Transverse colon (tissue), 4 donors: ENCODE results near the gene SUCLG2. TPM values are rescaled to one million over a fixed set of nuclear protein-coding genes. Genes with fewer than 3 reads are reported as not detected.

ENCODE experiments used
- DNase-seq: peaks from one replicate; pipeline ENCODE4 v3.0.0-alpha.2; 2019
- H3K27ac ChIP-seq, 4 donors: fragments of 200-600 bp; sonication (generic); 2 replicates each; pipeline ENCODE4 v1.5.1; 2016 to 2018; ENCODE audit warnings: inconsistent platforms in 4 of 4
- H3K27me3 ChIP-seq: fragments of 200-600 bp; sonication (generic); 2 replicates; pipeline ENCODE4 v1.5.1; 2017; ENCODE audit warnings: inconsistent platforms
- H3K36me3 ChIP-seq, 4 donors: fragments of 200-600 bp; sonication (generic); 2 replicates each; pipeline ENCODE4 v1.5.1; 2017 to 2019; ENCODE audit warnings: inconsistent platforms in 4 of 4
- H3K4me1 ChIP-seq, 4 donors: fragments of 200-600 bp; sonication (generic); 2 replicates each; pipeline ENCODE4 v1.5.1; 2017 to 2020; ENCODE audit warnings: inconsistent platforms in 4 of 4
- H3K4me3 ChIP-seq, 4 donors: fragments of 200-600 bp; sonication (generic); 1 replicate in 1 of 4; 2 replicates in 3 of 4; pipeline versions ENCODE4 v1.5.1 to v1.6.1; 2017 to 2019; ENCODE audit warnings: inconsistent platforms in 4 of 4
- H3K9me3 ChIP-seq, 2 donors: fragments of 200-600 bp; sonication (generic); 2 replicates each; pipeline ENCODE4 v1.5.1; 2017 to 2019; ENCODE audit warnings: inconsistent platforms in 2 of 2
- EP300 ChIP-seq: sonication (generic); formaldehyde crosslinking; IDR thresholded peaks from one replicate; pipeline ENCODE4 v1.6.1; 2017; ENCODE audit warnings: antibody characterized with exemption, low read depth
- POLR2A ChIP-seq: fragments of 450-650 bp; IDR thresholded peaks from one replicate; pipeline ENCODE4 v1.6.1; 2016; ENCODE audit warnings: antibody characterized with exemption, mild to moderate bottlenecking, moderate library complexity
- POLR2AphosphoS5 ChIP-seq, 3 donors: sonication (generic); formaldehyde crosslinking; IDR thresholded peaks; one replicate each; pipeline ENCODE4 v1.6.1; 2016; ENCODE audit warnings: antibody characterized with exemption in 3 of 3
- WGBS, 2 donors: methylation state at CpG; one replicate each; pipeline ENCODE4 v1.1.5; 2018; ENCODE audit warnings: low coverage in 1 of 2; 5-methylcytosine and 5-hydroxymethylcytosine counted together
- in situ Hi-C, 4 donors: fragments of 200-750 bp; cut with MboI; loops; one replicate each; pipeline versions ENCODE4 v1.15.0 to v1.15.1; 2017; ENCODE audit warnings: low sequenced_read_pairs in 3 of 4, low pct_ligation_motif_present in 1 of 4, low pct_unique_long_range_greater_than_20kb in 1 of 4
- intact Hi-C: fragments of 100-400 bp; cut with DNase I; formaldehyde crosslinking; loops from one replicate; pipeline ENCODE4 v1.15.1; 2023; ENCODE audit warnings: low total_unique reads
- total RNA-seq, 4 donors: library from RNA; depleted of rRNA; stranded (reverse); fragments of >200 nt; gene quantifications; one replicate each; pipeline ENCODE4 v1.1.0, GENCODE V29; 2016
- TF ChIP-seq, protein P1 (sequence below), 5 experiments: fragments of 200-600 bp in 3 of 5; fragments of 450-650 bp in 2 of 5; sonication (generic) in 3 of 5; IDR thresholded peaks; 1 replicate in 2 of 5; 2 replicates in 3 of 5; pipeline ENCODE4 v1.5.1; 2016 to 2017; ENCODE audit warnings: antibody characterized with exemption in 5 of 5, inconsistent platforms in 3 of 5, mild to moderate bottlenecking in 2 of 5, moderate library complexity in 1 of 5

SUCLG2 gene
- total RNA-seq, 4 donors from 2014 or later = 59.5 to 269 (median 160) TPM

DNA sequence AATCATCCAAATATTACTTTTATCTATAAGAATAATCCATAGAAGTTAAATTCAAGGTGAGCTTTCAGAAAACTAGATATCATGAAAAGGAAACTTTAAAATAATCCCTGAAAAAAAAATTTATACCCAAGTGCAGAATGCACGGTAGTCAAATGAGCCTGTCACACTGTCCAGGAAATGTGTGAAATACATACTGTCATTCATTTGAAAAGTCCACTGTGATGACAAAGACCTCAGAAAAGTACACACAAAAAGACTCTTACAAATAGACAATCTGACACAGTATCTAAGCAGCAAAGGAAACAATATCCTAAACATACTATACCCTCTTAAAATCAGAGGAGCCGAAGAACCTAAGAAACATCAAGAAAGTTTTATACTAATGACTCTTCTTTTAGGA, 29.7 kb downstream of the SUCLG2 start:
- DNase-seq = no peak
- Histone ChIP-seq H3K9me3 (no peaks in the 10 kb centered on the region), H3K27ac (no peak overlapping the region), H3K4me1 (no peaks in the 10 kb centered on the region), H3K4me3 (no peak overlapping the region), H3K36me3 (peaks cover 0 to 7% (median 0%) of the 10 kb centered on the region in 4 donors), H3K27me3 (no peaks in the 10 kb centered on the region)
- intact Hi-C loops (no loop called here), in situ Hi-C loops (no loop called here)
- WGBS, 2 donors = 81 to 95% methylated on average over 2 of the region's 2 CpGs
- TF ChIP-seq POLR2AphosphoS5 (IDR thresholded peaks at IDR 0.05) (no peak), POLR2A (no peak), EP300 (no peak)
- TF ChIP-seq, protein P1, sequence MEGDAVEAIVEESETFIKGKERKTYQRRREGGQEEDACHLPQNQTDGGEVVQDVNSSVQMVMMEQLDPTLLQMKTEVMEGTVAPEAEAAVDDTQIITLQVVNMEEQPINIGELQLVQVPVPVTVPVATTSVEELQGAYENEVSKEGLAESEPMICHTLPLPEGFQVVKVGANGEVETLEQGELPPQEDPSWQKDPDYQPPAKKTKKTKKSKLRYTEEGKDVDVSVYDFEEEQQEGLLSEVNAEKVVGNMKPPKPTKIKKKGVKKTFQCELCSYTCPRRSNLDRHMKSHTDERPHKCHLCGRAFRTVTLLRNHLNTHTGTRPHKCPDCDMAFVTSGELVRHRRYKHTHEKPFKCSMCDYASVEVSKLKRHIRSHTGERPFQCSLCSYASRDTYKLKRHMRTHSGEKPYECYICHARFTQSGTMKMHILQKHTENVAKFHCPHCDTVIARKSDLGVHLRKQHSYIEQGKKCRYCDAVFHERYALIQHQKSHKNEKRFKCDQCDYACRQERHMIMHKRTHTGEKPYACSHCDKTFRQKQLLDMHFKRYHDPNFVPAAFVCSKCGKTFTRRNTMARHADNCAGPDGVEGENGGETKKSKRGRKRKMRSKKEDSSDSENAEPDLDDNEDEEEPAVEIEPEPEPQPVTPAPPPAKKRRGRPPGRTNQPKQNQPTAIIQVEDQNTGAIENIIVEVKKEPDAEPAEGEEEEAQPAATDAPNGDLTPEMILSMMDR (IDR thresholded peaks at IDR 0.05) = no peak

DNA sequence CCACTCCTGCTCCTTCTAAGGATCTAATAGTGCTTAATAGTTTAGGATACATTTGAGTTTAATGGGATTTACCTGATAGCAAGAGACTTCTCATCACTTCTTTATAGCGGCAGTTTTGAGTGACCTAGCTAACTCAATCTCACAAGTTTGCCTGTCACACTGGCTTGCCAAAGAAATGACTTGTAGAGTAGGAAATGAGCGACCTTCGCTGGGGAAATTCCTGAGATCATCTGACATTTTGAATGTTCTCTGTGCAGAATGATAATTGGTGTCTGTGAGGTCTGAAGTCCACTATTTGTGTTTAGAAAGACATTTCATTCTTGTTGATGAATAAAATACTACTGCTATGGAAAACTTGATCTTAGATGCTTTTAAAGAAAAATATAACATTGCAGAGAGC, 30.3 kb downstream of the SUCLG2 start:
- Histone ChIP-seq H3K36me3 (peaks cover 0 to 7% (median 0%) of the 10 kb centered on the region in 4 donors), H3K4me1 (no peaks in the 10 kb centered on the region), H3K4me3 (no peak overlapping the region), H3K27ac (no peak overlapping the region), H3K9me3 (no peaks in the 10 kb centered on the region), H3K27me3 (no peaks in the 10 kb centered on the region)
- DNase-seq = no peak
- intact Hi-C loops = no loop called here
- in situ Hi-C loops = no loop called here
- WGBS, 2 donors = 82 to 100% methylated on average over 2 to 3 of the region's 3 CpGs
- TF ChIP-seq POLR2A (no peak), EP300 (no peak), POLR2AphosphoS5 (IDR thresholded peaks at IDR 0.05) (no peak)

DNA sequence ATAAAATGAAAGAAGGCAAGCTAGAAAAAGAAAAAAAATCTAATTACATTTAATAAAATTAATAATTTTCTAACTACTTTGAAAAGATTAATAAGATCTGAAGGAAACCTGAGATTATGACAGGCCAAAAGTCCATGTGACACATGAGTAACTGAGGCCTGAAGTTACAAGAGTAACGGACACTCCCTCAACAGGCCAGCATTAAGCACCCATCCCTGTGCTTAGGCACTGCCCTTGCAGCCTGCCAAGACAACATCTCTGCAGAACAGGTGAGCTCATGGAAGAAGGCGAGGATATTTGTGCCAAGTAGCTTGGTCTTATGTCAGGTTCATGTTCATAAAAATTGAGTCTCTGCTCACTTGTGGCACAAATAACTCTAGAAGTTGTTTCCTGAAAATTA, 31.8 kb downstream of the SUCLG2 start:
- Histone ChIP-seq H3K9me3 (no peaks in the 10 kb centered on the region), H3K36me3 (peaks cover 0 to 7% (median 0%) of the 10 kb centered on the region in 4 donors), H3K27me3 (no peaks in the 10 kb centered on the region), H3K4me1 (no peaks in the 10 kb centered on the region), H3K27ac (no peak overlapping the region), H3K4me3 (no peak overlapping the region)
- no peak for TF ChIP-seq EP300
- TF ChIP-seq, protein P1 (IDR thresholded peaks at IDR 0.05) = no peak
- no peak for TF ChIP-seq POLR2AphosphoS5 (IDR thresholded peaks at IDR 0.05)
- TF ChIP-seq POLR2A = no peak
- in situ Hi-C loops (no loop called here), intact Hi-C loops (no loop called here)
- DNase-seq = no peak
- WGBS, 2 donors = 92 to 94% methylated on average over 2 of the region's 2 CpGs

DNA sequence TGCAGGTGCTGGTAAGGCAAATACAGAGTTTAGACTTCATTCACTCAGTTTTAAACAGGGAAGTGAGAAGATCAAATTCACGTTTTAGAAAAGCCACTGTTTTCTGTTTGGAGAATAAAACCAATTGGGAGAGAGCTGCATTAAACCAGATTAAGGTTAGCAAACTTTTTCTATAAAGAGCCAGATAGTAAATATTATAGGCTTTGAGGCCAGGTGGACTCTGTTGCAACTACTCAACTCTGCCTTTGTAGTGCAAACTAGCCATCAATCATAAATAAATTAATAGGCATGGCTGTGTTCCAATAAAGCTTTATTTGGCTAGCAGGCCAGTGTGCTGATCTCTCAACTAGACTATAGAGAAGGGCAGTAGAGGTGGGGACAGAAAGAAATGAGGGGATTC, 33.5 kb downstream of the SUCLG2 start:
- H3K4me1 ChIP-seq = no peaks in the 10 kb centered on the region
- H3K9me3 ChIP-seq = no peaks in the 10 kb centered on the region
- no peak overlapping the region for H3K4me3 ChIP-seq
- peaks cover 0 to 7% (median 0%) of the 10 kb centered on the region in 4 donors for H3K36me3 ChIP-seq
- DNase-seq = no peak
- no peaks in the 10 kb centered on the region for H3K27me3 ChIP-seq
- no peak overlapping the region for H3K27ac ChIP-seq
- intact Hi-C loops (no loop called here), in situ Hi-C loops (no loop called here)
- WGBS, 2 donors = 63 to 67% methylated on average over 1 of the region's 1 CpG
- no peak for TF ChIP-seq POLR2A
- TF ChIP-seq, protein P1 (IDR thresholded peaks at IDR 0.05) = no peak
- no peak for TF ChIP-seq EP300
- no peak for TF ChIP-seq POLR2AphosphoS5 (IDR thresholded peaks at IDR 0.05)

DNA sequence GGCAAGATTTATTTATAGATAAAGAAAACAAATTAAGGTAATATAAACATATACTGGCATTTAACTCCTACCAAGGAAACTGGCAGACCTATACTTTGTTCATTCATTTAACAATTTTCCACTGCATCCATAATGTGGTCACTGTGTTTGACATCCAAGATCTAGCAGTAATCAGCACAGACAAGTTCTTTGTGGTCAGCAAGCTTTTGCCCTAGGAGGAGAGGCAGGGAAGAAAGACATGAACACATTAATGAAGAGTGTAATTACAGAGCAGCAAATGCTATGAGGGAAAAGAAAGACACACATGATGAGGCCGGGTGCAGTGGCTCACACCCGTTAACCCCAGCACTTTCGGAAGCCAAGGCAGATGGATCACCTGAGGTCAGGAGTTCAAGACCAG, 34.4 kb downstream of the SUCLG2 start:
- Histone ChIP-seq H3K4me3 (no peak overlapping the region), H3K9me3 (no peaks in the 10 kb centered on the region), H3K27me3 (no peaks in the 10 kb centered on the region), H3K27ac (no peak overlapping the region), H3K36me3 (peaks cover 0 to 7% (median 0%) of the 10 kb centered on the region in 4 donors), H3K4me1 (no peaks in the 10 kb centered on the region)
- in situ Hi-C loops = no loop called here
- WGBS, 2 donors = 90 to 91% methylated on average over 2 to 3 of the region's 3 CpGs
- no peak for DNase-seq
- TF ChIP-seq POLR2AphosphoS5 (IDR thresholded peaks at IDR 0.05) (no peak), EP300 (no peak), POLR2A (no peak)
- TF ChIP-seq, protein P1 (IDR thresholded peaks at IDR 0.05) = no peak
- intact Hi-C loops = no loop called here
